Psoas muscle (tissue), 8 donors: ENCODE data around the gene UBE2C. TPM values are rescaled to one million over a fixed set of nuclear protein-coding genes. Genes with fewer than 3 reads are reported as not detected.

Source experiments
- ATAC-seq, 4 donors: fragments of 200-7000 bp; cut with Tn5 transposase; one replicate each; pipeline ENCODE4 v1.9.1; 2020; ENCODE audit warnings: moderate library complexity in 3 of 4, mild to moderate bottlenecking in 2 of 4
- DNase-seq, 2 donors: peaks; one replicate each; pipeline ENCODE4 v3.0.0-alpha.2; 2020
- H3K27ac ChIP-seq: fragments of 200-600 bp; one replicate; pipeline ENCODE4 v1.8.0; 2022
- H3K27me3 ChIP-seq, 3 donors: fragments of 200-600 bp in 1 of 3; one replicate each; pipeline versions ENCODE4 v1.6.1 to v1.8.0; 2013 to 2022; ENCODE audit warnings: low read length in 2 of 3, mild to moderate bottlenecking in 2 of 3, moderate library complexity in 1 of 3; ENCODE audit not compliant: insufficient read depth in 3 of 3
- H3K36me3 ChIP-seq, 2 donors: fragments of 200-600 bp in 1 of 2; one replicate each; pipeline versions ENCODE4 v1.6.1 to v1.8.0; 2013 to 2022; ENCODE audit warnings: low read depth in 1 of 2, mild to moderate bottlenecking in 1 of 2, moderate library complexity in 1 of 2; ENCODE audit not compliant: insufficient read depth in 1 of 2
- H3K4me1 ChIP-seq: fragments of 200-600 bp; one replicate; pipeline ENCODE4 v1.8.0; 2022
- H3K4me3 ChIP-seq: fragments of 200-600 bp; one replicate; pipeline ENCODE4 v1.8.0; 2022; ENCODE audit warnings: mild to moderate bottlenecking
- H3K9me3 ChIP-seq: fragments of 200-600 bp; one replicate; pipeline ENCODE4 v1.8.0; 2022
- CTCF ChIP-seq: fragments of 200-600 bp; IDR thresholded peaks from one replicate; pipeline ENCODE4 v1.8.0; 2022; ENCODE audit warnings: antibody characterized with exemption
- WGBS, 3 donors: extraction: QIAGEN DNeasy Blood & Tissue Kit; methylation state at CpG; one replicate each; pipeline versions ENCODE4 v1.1.6 to v1.1.7; 2013; 5-methylcytosine and 5-hydroxymethylcytosine counted together
- intact Hi-C, 2 donors: fragments of 100-400 bp; cut with DNase I; formaldehyde crosslinking; loops; one replicate each; pipeline versions ENCODE4 v1.11.0 to v1.14.2; 2022
- polyA plus RNA-seq, 3 donors: library from polyadenylated mRNA; stranded (reverse); fragments of 200-250 nt; gene quantifications; one replicate each; pipeline ENCODE4 v1.2.3, GENCODE V29; 2013
- total RNA-seq, 4 donors: library from RNA; stranded (reverse); fragmentation: NEBNext Ultra II Directional in 2 of 4; extraction: Animal tissue kit (Norgen Biotek cat#: 25700) in 2 of 4; gene quantifications; one replicate each; pipeline versions ENCODE4 v1.2.1 to v1.2.4, GENCODE V29; 2021 to 2023
- donor health status: healthy with polysubstance abuse.
- donor health status: DM: no; HTN: no; CAD: no; lungs with moderate emphysema.
- donor health status: Bipolar disorder and iron deficiency.
- donor health status: healthy.
- donor health status: DM: yes; HTN: yes; CAD: no.
- donor health status: DM: no; HTN: no; CAD: no.
- donor health status: DM: no; HTN: no; CAD: no.
- donor health status: DM: yes; HTN: yes; CAD: no.

The UBE2C gene
- total and polyA plus RNA-seq, 7 donors = 0.32 to 0.42 (median 0.38) TPM; not detected in 1

- 29 to 44% (median 33%) methylated on average over 5 of the region's 5 CpGs for WGBS, 3 donors
- TF ChIP-seq CTCF = peak; percentile 97
- H3K27ac ChIP-seq = no peak overlapping the region
Observed at GRCh38 chr20:45771182-45771759, 41.2 kb upstream of the UBE2C start.

GRCh38 chr20:45772693-45773092 is 39.8 kb upstream of the UBE2C start:
- H3K27ac ChIP-seq = no peak overlapping the region
- H3K4me1 ChIP-seq = no peaks in the 10 kb centered on the region
- intact Hi-C loops = loop anchor here (5.0 to 10.0 kb wide), 3 partner anchors 225 to 335 kb away; partner anchors contain the start of gene EPPIN (in 1 of the 2)
- no peaks in the 10 kb centered on the region for H3K9me3 ChIP-seq
- WGBS, 3 donors = 50 to 62% (median 56%) methylated on average over 3 of the region's 3 CpGs
- no peaks in the 10 kb centered on the region for H3K27me3 ChIP-seq
- ATAC-seq (no peak), DNase-seq (no peak)
- no peak overlapping the region for H3K4me3 ChIP-seq
- no peak for TF ChIP-seq CTCF
- no peaks in the 10 kb centered on the region for H3K36me3 ChIP-seq

More at GRCh38 chr20:45771182-45771759, 41.2 kb upstream of the UBE2C start:
- peak; percentile 79 to 94 (median 83) for ATAC-seq
- Histone ChIP-seq H3K4me1 (no peaks in the 10 kb centered on the region), H3K27me3 (no peaks in the 10 kb centered on the region), H3K9me3 (no peaks in the 10 kb centered on the region), H3K36me3 (no peaks in the 10 kb centered on the region), H3K4me3 (no peak overlapping the region)
- peak; percentile 76 to 86 for DNase-seq
- intact Hi-C loops = loop anchor here (1.0 to 10.0 kb wide), 5 partner anchors 224 to 452 kb away; partner anchors contain the start of gene EPPIN (in 1 of the 2)

- Histone ChIP-seq H3K36me3 (no peaks in the 10 kb centered on the region), H3K4me1 (no peaks in the 10 kb centered on the region), H3K9me3 (no peaks in the 10 kb centered on the region), H3K4me3 (no peak overlapping the region), H3K27ac (no peak overlapping the region), H3K27me3 (no peaks in the 10 kb centered on the region)
- ATAC-seq (no peak), DNase-seq (no peak)
- TF ChIP-seq CTCF = no peak
- 53 to 67% (median 62%) methylated on average over 2 of the region's 2 CpGs for WGBS, 3 donors
- intact Hi-C loops = loop anchor here (5.0 to 10.0 kb wide), 3 partner anchors 228 to 338 kb away; partner anchors contain the start of gene EPPIN (in 1 of the 2)
Observed at GRCh38 chr20:45774945-45775344, 37.5 kb upstream of the UBE2C start.

DNA sequence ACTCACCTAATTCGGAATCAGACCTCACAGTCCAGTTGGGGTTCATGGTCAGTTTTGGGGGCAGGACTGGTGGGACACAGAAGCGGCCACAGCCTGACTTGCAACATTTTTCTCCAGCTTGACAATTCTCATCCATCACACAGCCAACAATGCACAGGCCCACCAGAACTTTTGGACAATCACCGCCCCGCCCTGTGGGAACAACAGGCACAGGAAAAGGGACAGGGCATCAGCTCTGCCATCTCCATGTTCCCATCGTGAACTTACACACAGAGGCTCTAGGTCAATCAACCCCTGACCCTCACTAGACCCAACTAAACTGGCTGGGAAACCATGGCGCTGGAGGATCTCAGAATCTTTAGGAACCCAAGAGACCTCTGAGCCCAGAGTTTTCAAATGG is 37.0 kb upstream of the UBE2C start:
- no peak for ATAC-seq
- intact Hi-C loops = loop anchor here in 1 of 2 donors (10.0 kb wide), 1 partner anchor 331 kb away; no protein-coding TSS in a partner anchor
- no peaks in the 10 kb centered on the region for H3K4me1 ChIP-seq
- no peaks in the 10 kb centered on the region for H3K9me3 ChIP-seq
- TF ChIP-seq CTCF = no peak
- no peak overlapping the region for H3K4me3 ChIP-seq
- no peak for DNase-seq
- H3K27me3 ChIP-seq = no peaks in the 10 kb centered on the region
- H3K27ac ChIP-seq = no peak overlapping the region
- H3K36me3 ChIP-seq = no peaks in the 10 kb centered on the region
- 90 to 92% (median 92%) methylated on average over 6 of the region's 6 CpGs for WGBS, 3 donors
